NCI-H2171 (cell line): ENCODE measurements around the gene ZC3H7B.
"Not testable (repeated sequence)": the region's sequence is repeated elsewhere in the genome, so short reads cannot be mapped to it uniquely, and the experiment has no call there.

Experiments
- DNase-seq: peaks from one replicate; lab custom pipeline; 2025; lab: John Stamatoyannopoulos, UW

Gene ZC3H7B

GRCh38 chr22:41286639-41287091 lies 14.7 kb upstream of the ZC3H7B start:
- no peak for DNase-seq

DNA sequence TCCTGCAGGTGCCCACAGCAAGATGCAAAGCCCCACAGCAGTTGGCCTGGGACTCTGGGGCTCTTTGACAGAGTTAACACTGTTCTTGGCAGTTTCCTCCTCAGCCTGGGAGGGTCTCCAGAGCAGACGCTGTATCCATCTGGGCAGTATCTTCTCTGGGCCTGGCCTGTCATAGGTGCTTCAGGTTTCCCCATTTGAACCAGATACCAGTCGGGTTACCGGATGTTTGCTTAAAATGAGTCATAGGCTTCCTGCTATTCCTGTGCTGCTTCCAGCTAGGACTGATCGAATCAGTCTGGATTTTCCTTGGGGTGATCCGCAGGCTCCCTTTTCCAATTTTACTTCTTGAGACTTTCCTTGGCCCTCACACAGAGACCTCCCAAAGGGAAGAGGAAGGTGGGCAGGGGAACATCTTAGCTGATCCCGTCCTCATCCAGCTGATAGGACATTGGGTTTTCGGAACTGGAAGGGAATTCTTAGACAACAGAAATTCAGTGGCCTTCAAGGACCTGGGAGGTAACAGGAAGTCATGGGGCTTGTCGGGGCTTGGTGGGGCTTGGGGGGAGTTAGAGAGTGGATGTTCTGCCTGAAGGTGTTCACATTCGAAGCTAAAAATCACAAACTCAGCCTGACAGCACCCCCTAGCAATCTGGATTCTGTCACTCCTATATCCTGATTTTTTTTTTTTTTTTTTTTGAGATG lies 12.9 kb upstream of the ZC3H7B start:
- no peak for DNase-seq

- no peak for DNase-seq
Measured at GRCh38 chr22:41289671-41290070, 11.7 kb upstream of the ZC3H7B start.

GRCh38 chr22:41290262-41291221 lies 10.8 kb upstream of the ZC3H7B start:
- DNase-seq: no peak

GRCh38 chr22:41294816-41295215 lies 6.5 kb upstream of the ZC3H7B start:
- DNase-seq: not testable (repeated sequence)

DNA sequence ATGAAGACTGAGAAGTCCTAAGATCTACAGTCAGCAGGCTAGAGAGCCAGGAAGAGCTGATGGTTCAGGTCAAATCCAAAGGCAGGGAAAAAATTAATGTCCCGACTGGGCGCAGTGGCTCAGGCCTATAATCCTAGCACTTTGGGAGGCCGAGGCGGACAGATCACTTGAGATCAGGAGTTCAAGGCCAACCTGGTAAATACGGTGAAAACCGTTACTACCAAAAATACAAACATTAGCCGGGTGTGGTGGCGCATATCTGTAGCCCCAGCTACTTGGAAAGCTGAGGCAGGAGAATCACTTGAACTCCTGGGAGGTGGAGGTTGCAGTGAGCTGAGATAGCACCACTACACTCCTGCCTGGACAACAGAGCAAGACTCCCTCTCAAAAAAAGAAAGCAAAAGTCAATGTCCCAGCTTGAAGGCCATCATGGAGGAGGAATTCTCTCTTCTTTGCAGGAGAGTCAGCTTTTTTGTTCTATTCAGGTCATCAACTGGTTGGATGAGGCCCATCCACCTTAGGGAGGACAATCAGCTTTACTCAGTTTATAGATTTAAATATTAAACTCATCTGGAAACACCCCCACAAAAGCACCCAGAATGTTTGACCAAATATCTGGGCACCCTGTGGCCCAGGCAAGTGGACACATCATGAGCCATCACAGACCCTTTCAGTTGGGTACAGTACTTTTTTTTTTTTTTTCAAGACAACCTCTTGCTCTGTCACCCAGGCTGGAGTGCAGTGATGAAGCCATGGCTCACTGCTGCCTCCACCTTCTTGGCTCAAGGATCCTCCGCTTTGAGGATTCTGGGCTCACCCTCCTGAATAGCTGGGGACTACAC lies 4.3 kb upstream of the ZC3H7B start:
- no peak for DNase-seq

DNA sequence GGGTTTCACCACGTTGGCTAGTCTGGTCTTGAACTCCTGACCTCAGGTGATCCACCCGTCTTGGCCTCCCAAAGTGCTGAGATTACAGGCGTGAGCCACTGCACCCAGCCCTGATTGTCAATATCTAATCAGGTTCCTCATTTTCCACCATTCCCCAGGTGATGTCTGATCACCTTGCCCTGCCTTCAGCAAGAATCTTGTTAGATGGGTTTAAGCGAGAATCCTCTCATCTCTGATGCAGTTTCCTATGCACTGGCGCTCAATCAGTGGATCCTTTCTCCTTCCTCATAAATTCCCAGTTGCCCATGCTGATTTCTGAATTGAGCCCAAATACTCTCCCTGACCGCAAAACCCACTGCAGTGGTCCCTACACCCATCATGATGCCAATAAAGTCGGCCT lies 664 bp upstream of the ZC3H7B start:
- DNase-seq: no peak

DNA sequence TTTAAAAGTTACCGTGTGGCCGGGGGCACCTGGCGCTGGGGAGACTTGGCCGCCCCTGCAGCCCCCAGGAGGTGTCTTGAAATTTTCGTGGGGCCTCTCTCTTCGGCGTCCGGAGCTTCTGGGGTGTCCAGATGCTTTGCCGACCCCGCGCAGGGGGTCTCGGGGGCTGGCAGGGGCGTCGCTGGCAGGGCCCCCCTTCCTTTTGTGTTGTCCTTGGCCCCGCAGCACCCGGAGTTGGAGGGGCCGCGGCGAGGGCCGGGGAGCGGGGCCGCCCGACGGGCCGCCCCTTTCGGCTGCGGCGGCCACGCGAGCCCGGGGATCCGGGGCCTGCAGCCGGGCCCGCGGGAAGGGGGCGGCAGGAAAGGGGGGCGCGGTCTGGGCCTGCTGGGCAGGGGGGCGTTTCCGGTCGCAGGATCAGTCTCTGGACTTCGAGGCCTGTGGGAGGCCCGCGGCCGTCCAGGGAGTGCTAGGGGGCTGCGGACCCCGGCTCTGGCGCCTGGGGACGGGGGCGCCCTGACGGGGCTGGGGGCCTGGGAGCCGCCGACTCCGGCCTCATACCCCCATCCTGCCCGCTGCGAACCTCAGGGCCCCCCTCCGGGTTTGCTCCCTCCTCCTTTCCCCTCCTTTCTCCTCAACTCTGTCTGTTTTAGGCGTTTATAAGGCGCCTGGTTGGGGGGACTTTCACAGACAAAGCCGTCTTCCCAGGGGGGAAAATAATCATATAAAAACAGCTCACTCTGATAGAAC lies 869 bp downstream of the ZC3H7B start:
- no peak for DNase-seq

DNA sequence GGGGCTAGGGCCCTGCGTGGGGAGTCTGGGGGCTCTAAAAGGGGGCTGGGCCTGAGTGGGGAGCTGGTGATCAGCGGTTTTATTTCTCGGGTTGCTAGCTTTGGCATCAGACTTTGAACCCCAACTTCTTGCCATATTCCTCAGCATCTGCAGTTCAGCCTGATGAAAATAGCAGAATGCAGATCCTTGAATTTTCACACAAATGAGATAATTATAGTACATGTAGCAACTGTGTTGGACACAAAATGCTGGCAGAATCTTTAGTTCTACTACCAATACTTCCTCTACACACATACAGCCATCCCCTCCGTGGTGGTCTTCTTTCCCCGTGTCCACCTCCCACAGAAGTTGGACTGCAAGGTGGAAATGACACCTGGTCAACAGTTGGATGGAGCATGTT lies 1.5 kb downstream of the ZC3H7B start:
- no peak for DNase-seq

GRCh38 chr22:41305646-41306045 lies 4.3 kb downstream of the ZC3H7B start:
- no peak for DNase-seq

GRCh38 chr22:41308054-41308453 lies 6.7 kb downstream of the ZC3H7B start:
- DNase-seq: no peak

DNA sequence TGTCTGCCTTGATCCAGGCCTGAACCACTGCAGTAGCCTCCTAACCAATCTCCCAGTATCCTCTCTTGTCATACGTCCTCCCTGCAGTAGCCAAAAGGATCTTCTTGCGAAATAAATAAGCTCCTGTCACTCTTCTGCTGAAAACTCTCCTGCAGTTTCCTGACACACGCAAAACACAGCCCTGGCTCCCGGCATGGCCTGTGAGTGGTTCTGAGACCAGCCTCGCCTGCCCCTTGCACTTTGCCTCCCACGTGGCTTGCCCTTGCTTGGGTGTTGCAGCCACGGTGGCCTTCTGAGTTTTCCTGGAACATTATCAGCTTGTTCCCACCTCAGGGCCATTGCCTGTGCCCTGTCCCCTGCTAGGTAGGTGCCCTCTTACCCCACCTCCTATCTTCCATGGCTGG lies 7.2 kb downstream of the ZC3H7B start:
- DNase-seq: no peak

DNA sequence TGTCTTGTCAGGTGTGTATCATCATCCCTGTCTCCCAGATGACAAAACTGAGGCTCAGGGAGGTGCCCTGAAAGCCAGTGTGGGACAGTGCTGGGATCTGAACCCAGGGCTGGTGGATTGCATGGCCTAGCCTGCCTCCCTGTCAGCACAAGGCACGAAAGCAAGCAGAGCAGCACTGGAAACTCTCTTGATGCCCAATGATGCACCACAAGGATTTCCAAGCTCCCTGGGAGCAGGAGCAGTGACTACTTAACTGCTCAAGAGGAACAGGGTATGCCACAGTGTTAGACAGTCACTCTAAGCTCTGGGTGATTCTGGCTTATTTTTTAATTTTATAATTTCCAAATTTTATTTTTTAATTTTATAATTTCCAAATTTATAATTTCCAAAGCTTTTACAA lies 9.0 kb downstream of the ZC3H7B start:
- DNase-seq: no peak

DNA sequence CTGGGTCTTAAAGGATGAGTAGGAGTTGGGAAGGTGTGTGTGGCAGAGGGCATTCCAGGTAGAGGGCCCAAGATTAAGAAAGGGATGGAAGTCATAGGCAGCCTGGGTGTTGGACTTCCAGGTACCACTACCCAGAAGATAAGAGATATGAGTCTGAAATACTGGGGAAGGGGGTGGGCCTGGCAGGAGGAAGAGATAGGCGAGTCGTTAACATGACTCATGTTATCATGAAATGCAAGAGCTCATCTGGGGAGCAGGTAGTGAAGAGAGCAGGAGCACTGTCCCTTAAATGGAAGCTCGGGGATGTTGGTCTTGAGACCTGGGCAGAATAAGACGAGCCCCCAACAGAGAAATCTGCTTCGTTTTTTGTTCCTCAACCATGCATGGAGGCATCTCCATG lies 10.2 kb downstream of the ZC3H7B start:
- DNase-seq: no peak

GRCh38 chr22:41314821-41315220 lies 13.5 kb downstream of the ZC3H7B start:
- no peak for DNase-seq

- DNase-seq: no peak
Measured at GRCh38 chr22:41315586-41315985, 14.3 kb downstream of the ZC3H7B start.

GRCh38 chr22:41320416-41321240 lies 19.3 kb downstream of the ZC3H7B start:
- no peak for DNase-seq

DNA sequence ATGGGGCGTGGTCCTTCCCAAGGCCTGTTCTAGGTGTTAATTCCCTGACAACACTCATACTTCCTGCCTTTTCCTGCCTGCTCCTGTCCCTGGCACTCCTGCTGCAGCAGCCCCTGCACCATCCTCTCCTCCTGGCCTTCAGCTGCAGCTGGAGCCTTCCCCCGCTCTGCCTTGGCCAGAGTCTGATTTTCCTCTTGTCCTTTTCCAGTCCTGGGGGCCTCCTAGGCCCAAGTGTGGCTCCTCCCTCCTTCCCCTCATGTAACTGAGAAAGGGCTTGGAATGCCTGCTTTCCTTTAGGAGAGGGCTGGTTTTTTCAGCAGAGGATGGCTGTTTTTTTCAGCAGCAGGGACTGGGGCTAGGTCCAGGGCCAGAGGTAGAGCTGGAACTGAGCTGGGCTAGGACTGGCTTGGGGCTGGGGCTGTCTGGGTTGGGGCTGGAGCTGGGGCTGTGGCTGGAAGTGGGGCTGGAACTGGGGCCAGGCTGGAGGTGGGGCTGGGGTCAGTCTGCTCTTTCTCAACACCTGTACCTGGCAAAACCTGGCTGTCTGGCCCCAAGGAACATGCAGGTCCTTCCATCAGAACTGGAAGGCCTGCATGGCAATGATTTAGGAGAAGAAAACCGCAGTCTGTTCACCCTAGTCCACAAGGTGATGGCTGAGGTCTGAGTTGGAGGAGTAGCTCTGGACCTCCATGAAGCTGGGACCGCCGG lies 23.6 kb downstream of the ZC3H7B start:
- DNase-seq: no peak

DNA sequence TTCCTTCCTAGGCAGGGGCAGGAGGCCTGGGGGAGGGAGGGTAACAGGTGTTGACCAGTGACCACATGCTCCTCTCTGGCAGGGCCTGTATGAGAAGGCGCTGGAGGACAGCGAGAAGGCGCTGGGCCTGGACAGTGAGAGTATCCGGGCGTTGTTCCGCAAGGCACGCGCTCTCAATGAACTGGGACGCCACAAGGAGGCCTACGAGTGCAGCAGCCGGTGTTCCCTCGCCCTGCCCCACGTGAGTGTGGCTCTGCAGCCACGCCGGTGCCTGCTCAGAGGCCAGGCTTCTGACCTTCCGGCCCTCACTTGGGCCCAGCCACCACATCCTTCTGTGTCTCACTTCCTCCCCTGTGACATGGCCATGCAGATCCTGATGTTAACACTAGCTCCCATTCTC lies 25.8 kb downstream of the ZC3H7B start:
- no peak for DNase-seq

DNA sequence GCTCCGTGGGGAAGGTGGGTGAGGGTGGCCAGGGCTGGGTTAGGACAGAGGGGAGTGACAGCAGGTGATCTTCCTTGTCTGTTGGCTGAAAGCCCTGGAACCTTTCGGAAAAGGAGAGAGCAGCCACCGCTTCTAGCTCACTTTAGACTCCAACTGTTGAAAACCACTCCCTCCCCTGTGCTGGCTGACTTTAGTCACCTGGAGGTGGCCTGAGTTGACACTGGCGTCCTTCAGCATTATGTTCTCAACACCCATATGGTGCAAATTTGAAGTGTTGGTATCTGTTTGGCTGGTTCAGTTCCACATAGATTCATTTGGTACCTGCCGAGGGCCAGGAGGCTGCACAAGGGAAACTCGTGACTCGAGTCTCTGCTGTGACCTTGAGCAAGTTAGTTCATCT lies 28.8 kb downstream of the ZC3H7B start:
- DNase-seq: no peak
